Measurements from ENCODE around the gene ARHGEF16.

DNA sequence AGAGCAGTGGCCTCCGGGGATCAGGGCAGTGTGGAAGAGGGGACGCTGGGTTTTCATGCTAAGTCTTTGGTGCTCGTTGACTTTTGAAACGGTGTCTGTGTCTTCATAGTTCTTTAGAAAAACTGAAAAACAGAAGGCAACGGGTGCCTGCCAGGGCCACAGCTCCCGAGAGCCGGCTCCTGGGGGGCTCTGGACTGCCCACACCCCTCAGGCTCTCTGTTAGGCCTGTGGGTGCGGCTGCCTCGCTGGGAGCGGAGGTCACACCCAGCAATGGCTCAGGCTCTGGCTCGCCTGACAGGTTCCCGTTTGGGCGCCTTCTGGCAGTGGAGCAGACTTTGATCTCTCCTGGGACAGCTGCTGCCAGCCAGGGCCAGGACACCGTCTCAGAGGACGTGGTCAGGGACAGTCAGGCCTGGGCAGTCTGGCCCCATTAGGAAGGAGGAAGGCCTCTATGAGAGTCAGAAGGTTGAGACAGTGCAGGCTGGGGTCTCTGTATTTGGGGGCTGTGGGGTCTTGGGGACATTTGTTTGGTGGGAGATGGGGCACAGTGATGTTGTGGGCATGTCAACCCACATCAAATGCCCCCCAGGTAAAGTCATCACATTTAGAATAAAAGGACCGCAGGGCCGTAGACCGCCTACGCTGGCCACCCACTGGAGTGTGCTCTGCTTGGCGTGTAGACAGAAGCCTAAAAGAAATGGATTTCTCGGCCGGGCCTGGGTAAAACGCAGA, 5.6 kb downstream of the ARHGEF16 start:
- TF ChIP-seq, protein P1, sequence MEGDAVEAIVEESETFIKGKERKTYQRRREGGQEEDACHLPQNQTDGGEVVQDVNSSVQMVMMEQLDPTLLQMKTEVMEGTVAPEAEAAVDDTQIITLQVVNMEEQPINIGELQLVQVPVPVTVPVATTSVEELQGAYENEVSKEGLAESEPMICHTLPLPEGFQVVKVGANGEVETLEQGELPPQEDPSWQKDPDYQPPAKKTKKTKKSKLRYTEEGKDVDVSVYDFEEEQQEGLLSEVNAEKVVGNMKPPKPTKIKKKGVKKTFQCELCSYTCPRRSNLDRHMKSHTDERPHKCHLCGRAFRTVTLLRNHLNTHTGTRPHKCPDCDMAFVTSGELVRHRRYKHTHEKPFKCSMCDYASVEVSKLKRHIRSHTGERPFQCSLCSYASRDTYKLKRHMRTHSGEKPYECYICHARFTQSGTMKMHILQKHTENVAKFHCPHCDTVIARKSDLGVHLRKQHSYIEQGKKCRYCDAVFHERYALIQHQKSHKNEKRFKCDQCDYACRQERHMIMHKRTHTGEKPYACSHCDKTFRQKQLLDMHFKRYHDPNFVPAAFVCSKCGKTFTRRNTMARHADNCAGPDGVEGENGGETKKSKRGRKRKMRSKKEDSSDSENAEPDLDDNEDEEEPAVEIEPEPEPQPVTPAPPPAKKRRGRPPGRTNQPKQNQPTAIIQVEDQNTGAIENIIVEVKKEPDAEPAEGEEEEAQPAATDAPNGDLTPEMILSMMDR (IDR thresholded peaks at IDR 0.05): no peak
- TF ChIP-seq POLR2AphosphoS5 (IDR thresholded peaks at IDR 0.05; ENCODE audit: low read depth, low read length) (no peak), REST (IDR thresholded peaks at IDR 0.05; ENCODE audit: insufficient read depth in 1 of 2, low read depth in 2 of 2, low read length in 1 of 2) (no peak), TCF7L2 (IDR thresholded peaks at IDR 0.05; ENCODE audit: low read depth, low read length) (no peak)
